A549 (cell line): Measurements from ENCODE around the gene PLS3.

ENCODE experiments used
- CTCF ChIP-seq: fragments of >200 bp; sonication (Bioruptor Twin); formaldehyde crosslinking; IDR thresholded peaks from 3 replicates; pipeline ENCODE4 v1.5.1; 2016
- NR3C1 ChIP-seq: fragments of >200 bp; sonication (Bioruptor Twin); formaldehyde crosslinking; IDR thresholded peaks from 3 replicates; pipeline ENCODE4 v1.6.1; 2017
- POLR2AphosphoS2 ChIP-seq: conservative IDR thresholded peaks from 2 replicates; pipeline ENCODE4 v1.6.1; 2012; ENCODE audit warnings: low read length, improper control_type of control experiment, inconsistent platforms
- RCOR1 ChIP-seq: fragments of 150-350 bp; IDR thresholded peaks from 2 replicates; pipeline ENCODE4 v1.6.1; 2014; ENCODE audit warnings: antibody characterized with exemption, low read length, low read depth
- TFCP2L1 ChIP-seq: fragments of 250-450 bp; sonication (Bioruptor Pico); IDR thresholded peaks from 2 replicates; pipeline ENCODE4 v1.5.0; 2021; ENCODE audit warnings: mild to moderate bottlenecking

- no peak for TF ChIP-seq POLR2AphosphoS2
- TF ChIP-seq CTCF, result no peak
- TF ChIP-seq RCOR1, result no peak
- no peak for TF ChIP-seq NR3C1
- no peak for TF ChIP-seq TFCP2L1 (CRISPR knock-in tag)
These were observed 42.6 kb downstream of the PLS3 start for GRCh38 chrX:115603534-115604074.
